ENCODE measurements around the gene MTX1.
"Not testable (repeated sequence)": the region's sequence is repeated elsewhere in the genome, so short reads cannot be mapped to it uniquely, and the experiment has no call there.

MTX1 gene, protein sequence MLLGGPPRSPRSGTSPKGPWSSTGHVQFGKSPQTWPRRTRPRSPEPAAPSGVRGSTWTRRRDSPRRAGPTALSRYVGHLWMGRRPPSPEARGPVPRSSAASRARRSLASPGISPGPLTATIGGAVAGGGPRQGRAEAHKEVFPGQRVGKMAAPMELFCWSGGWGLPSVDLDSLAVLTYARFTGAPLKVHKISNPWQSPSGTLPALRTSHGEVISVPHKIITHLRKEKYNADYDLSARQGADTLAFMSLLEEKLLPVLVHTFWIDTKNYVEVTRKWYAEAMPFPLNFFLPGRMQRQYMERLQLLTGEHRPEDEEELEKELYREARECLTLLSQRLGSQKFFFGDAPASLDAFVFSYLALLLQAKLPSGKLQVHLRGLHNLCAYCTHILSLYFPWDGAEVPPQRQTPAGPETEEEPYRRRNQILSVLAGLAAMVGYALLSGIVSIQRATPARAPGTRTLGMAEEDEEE

GRCh38 chr1:155208541-155209311 is at the start of gene MTX1:
Gene MTX1 (plus strand): TSS chr1:155208695. CDS start chr1:155208805, 110 bp downstream.
- H3K4me3 ChIP-seq (ENCODE audit: low read depth, low read length), result peak within 1 kb of the TSS; percentile 98
- TF ChIP-seq, protein P1, sequence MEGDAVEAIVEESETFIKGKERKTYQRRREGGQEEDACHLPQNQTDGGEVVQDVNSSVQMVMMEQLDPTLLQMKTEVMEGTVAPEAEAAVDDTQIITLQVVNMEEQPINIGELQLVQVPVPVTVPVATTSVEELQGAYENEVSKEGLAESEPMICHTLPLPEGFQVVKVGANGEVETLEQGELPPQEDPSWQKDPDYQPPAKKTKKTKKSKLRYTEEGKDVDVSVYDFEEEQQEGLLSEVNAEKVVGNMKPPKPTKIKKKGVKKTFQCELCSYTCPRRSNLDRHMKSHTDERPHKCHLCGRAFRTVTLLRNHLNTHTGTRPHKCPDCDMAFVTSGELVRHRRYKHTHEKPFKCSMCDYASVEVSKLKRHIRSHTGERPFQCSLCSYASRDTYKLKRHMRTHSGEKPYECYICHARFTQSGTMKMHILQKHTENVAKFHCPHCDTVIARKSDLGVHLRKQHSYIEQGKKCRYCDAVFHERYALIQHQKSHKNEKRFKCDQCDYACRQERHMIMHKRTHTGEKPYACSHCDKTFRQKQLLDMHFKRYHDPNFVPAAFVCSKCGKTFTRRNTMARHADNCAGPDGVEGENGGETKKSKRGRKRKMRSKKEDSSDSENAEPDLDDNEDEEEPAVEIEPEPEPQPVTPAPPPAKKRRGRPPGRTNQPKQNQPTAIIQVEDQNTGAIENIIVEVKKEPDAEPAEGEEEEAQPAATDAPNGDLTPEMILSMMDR (conservative IDR thresholded peaks at IDR 0.05; ENCODE audit: low read depth, low read length), result no peak
- DNase-seq (ENCODE audit: low read depth), result peak; percentile 89

GRCh38 chr1:155158991-155159390 is 49.5 kb upstream of the MTX1 start:
- H3K4me3 ChIP-seq (ENCODE audit: low read depth, low read length), result no peak overlapping the region

DNA sequence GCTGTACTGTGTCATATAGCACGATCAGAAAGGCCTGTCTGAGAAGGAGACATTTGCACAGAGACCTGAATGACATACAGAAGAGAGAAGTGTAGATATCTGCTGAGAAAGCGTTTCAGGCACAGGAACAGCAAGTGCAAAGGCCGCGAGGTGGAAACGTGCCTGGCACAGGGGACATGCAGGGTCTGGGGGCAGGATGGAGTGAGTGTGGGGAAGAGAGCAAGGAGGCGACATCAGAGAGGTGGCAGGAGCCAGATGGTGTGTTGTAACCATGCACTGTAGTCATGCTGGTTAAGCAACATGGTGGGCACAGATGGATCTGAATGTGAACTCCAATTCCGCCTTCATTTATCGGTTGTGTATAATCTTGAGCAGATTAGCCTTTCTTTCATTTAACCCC is 48.4 kb upstream of the MTX1 start:
- H3K4me3 ChIP-seq (ENCODE audit: low read depth, low read length), result no peak overlapping the region
- DNase-seq (ENCODE audit: low read depth), result no peak
- TF ChIP-seq, protein P1 (conservative IDR thresholded peaks at IDR 0.05; ENCODE audit: low read depth, low read length), result no peak

More at GRCh38 chr1:155158991-155159390, 49.5 kb upstream of the MTX1 start:
- DNase-seq (ENCODE audit: low read depth), result no peak
- TF ChIP-seq, protein P1 (conservative IDR thresholded peaks at IDR 0.05; ENCODE audit: low read depth, low read length), result no peak

DNA sequence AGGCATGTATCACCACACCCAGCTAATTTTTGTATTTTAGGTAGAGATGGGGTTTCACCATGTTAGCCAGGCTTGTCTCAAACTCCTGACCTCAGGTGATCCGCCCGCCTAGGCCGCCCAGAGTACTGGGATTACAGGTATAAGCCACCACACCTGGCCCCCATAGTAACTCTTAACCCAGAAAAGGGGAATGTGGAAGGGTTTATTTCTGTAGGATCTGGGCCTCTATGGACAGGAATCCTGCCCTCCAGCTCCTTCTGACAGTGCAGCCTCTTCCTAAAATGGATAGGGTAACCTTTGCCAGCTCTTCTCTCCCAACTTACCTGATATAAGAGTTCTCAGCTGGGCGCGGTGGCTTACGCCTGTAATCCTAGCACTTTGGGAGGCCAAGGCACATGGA is 45.9 kb upstream of the MTX1 start:
- not testable (repeated sequence) for H3K4me3 ChIP-seq (ENCODE audit: low read depth, low read length); DNase-seq (ENCODE audit: low read depth)

GRCh38 chr1:155163785-155164184 is 44.7 kb upstream of the MTX1 start:
- DNase-seq (ENCODE audit: low read depth); H3K4me3 ChIP-seq (ENCODE audit: low read depth, low read length): not testable (repeated sequence)

DNA sequence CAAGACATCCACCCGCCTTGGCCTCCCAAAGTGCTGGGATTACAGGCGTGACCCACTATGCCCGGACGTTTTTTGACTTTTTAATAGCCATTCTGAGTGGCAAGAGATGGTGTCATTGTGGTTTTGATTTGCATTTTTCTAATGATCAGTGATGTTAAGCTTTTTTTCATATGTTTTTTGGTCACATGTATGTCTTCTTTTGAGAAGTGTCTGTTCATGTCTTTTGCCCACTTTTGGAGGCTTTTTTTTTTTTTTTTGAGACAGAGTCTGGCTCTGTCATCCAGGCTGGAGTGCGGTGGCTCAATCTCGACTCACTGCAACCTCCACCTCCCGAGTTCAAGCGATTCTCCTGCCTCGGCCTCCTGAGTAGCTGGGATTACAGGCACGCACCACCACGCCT is 43.9 kb upstream of the MTX1 start:
- DNase-seq (ENCODE audit: low read depth), result not testable (repeated sequence)

GRCh38 chr1:155166051-155166470 is 42.4 kb upstream of the MTX1 start:
- TF ChIP-seq, protein P1 (conservative IDR thresholded peaks at IDR 0.05; ENCODE audit: low read depth, low read length), result no peak
- no peak overlapping the region for H3K4me3 ChIP-seq (ENCODE audit: low read depth, low read length)
- no peak for DNase-seq (ENCODE audit: low read depth)

More for the DNA sequence above, 43.9 kb upstream of the MTX1 start:
- H3K4me3 ChIP-seq (ENCODE audit: low read depth, low read length), result not testable (repeated sequence)

GRCh38 chr1:155166471-155167165 is 41.9 kb upstream of the MTX1 start:
- H3K4me3 ChIP-seq (ENCODE audit: low read depth, low read length), result no peak overlapping the region
- TF ChIP-seq, protein P1 (conservative IDR thresholded peaks at IDR 0.05; ENCODE audit: low read depth, low read length), result no peak
- no peak for DNase-seq (ENCODE audit: low read depth)
